ENCODE results near the gene ZNF354C.
"Not testable (repeated sequence)": the region's sequence is repeated elsewhere in the genome, so short reads cannot be mapped to it uniquely, and the experiment has no call there.

ZNF354C gene

GRCh38 chr5:179060116-179061008, at the start of gene ZNF354C:
ZNF354C (plus strand) TSS chr5:179060373; CDS start chr5:179062069, 1,696 bp downstream.
- DNase-seq (ENCODE audit: low read depth), result peak; percentile 75

GRCh38 chr5:179023528-179024189, 36.5 kb upstream of the ZNF354C start, which contains the start of gene ZNF879:
ZNF879 (plus strand) TSS chr5:179023804; CDS start chr5:179025005, 1,201 bp downstream.
- DNase-seq (ENCODE audit: low read depth), result peak; percentile 92

DNA sequence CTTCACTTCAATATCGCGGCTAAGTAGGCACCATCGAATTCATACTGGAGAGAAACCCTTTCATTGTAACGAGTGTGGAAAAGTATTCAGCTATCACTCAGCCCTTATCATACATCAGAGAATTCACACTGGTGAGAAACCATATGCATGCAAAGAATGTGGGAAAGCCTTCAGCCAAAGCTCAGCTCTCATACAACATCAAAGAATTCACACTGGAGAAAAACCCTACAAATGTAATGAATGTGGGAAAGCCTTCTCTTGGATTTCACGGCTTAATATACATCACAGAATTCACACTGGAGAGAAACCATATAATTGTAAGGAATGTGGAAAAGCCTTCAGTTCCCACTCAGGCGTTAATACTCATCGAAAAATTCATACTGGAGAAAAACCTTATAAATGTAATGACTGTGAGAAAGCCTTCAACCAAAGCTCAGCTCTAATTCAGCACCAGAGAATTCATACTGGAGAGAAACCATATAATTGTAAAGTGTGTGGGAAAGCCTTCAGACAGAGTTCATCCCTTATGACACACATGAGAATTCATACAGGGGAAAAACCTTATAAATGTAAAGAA, 27.1 kb upstream of the ZNF354C start:
- no peak for DNase-seq (ENCODE audit: low read depth)

- DNase-seq (ENCODE audit: low read depth), result no peak
Observed at GRCh38 chr5:179044765-179045164, 15.4 kb upstream of the ZNF354C start.

- no peak for DNase-seq (ENCODE audit: low read depth)
Observed at GRCh38 chr5:179051784-179052183, 8.4 kb upstream of the ZNF354C start.

- DNase-seq (ENCODE audit: low read depth), result no peak
Observed at GRCh38 chr5:179054036-179054785, 6.0 kb upstream of the ZNF354C start.

DNA sequence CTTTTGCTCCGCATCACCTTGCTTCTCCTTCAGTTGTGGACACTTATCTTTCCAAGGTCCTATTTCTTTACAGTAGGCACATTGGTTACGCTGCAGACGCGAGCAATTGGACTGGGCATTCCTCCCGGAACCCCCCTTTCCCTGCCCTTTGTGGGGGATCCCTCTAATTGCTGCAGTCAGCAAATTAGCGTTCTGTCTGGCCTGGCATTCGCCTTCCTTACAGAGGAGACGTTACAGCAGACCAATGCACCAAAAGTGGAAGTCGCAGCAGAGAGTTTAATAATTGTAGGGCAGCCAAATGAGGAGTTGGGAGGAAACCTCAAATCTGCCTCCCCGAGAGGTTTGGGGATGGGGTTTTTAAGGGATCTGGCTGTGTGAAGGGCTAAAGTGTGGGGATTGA, 5.3 kb upstream of the ZNF354C start:
- no peak for DNase-seq (ENCODE audit: low read depth)

DNA sequence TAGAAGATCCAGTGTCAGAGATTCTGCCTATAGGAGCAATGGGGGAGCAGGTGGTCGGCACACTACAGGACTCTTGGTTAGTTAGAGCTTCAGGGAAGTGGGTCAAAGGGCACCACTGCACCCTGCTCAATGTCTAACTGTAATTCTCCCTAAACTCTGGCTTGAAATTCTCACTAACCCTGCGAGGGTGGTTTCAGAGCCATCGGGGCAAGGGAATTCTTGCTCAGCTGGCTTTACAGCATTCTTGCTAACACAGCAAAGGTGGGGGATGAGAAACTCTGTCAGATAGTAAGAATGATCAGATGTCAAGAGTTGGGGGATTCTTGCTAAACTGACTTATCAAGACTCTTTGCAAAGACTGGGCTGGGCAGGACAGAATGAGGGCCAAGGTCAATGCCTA, 4.7 kb upstream of the ZNF354C start:
- DNase-seq (ENCODE audit: low read depth), result no peak

GRCh38 chr5:179055841-179056240, 4.3 kb upstream of the ZNF354C start:
- no peak for DNase-seq (ENCODE audit: low read depth)

- no peak for DNase-seq (ENCODE audit: low read depth)
Observed at GRCh38 chr5:179061025-179061424, 852 bp downstream of the ZNF354C start.

- DNase-seq (ENCODE audit: low read depth), result no peak
Observed at GRCh38 chr5:179065703-179066102, 5.5 kb downstream of the ZNF354C start.

DNA sequence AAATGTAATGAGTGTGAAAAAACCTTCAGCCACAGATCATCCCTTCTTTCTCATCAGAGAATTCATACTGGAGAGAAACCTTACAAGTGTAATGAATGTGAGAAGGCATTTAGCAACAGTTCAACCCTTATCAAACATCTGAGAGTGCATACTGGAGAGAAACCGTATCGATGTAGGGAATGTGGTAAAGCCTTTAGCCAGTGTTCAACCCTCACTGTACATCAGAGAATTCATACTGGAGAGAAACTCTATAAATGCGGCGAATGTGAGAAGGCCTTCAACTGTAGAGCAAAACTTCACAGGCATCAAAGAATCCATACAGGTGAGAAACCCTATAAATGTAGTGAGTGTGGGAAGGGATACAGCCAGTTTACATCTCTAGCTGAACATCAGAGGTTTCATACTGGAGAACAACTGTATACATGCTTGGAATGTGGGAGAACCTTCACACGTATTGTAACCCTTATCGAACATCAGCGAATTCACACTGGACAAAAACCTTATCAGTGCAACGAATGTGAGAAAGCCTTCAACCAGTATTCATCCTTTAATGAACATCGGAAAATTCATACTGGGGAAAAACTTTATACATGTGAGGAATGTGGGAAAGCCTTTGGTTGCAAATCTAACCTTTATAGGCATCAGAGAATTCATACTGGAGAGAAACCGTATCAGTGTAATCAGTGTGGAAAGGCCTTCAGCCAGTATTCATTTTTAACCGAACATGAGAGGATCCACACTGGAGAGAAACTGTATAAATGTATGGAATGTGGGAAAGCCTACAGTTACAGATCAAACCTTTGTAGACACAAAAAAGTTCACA, 19.2 kb downstream of the ZNF354C start:
- DNase-seq (ENCODE audit: low read depth), result no peak

DNA sequence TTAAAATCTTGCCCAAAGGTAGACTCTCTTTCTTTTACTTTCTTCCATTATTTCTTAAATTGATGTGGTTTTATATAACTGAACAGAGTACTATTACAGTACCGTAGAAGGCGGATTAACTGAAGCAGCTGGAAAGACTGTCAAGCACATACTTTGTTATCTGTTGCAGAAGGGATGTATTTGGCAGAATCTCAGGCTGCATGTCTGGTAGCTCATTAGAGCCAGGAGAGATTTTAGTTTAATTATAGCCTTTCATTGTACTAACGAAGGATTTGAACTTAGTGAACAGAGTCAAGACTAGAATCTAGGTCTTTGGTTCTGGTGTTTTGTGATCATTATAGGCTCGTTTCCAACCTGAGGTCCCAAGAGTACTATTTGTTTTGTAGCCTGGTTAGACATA, 20.6 kb downstream of the ZNF354C start:
- DNase-seq (ENCODE audit: low read depth), result no peak

DNA sequence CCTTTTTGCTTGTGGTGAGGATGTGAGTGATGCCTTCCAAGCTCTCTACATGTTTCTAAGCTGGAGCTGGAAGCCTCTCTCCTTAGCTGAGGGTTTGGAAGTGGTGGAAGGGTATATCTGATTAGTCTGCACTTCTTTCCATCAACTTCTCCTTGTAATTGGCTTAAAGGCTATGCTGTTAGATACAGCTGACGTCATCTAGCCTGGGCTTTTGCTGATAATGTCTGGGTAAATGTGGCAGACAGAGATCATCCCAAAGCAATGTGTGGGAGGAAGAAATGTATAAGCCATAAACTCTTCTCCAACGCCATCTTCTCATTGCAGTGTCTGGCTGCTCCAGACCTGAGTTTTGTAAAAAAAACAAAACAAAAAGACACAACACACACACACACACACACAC, 29.3 kb downstream of the ZNF354C start:
- DNase-seq (ENCODE audit: low read depth), result no peak

DNA sequence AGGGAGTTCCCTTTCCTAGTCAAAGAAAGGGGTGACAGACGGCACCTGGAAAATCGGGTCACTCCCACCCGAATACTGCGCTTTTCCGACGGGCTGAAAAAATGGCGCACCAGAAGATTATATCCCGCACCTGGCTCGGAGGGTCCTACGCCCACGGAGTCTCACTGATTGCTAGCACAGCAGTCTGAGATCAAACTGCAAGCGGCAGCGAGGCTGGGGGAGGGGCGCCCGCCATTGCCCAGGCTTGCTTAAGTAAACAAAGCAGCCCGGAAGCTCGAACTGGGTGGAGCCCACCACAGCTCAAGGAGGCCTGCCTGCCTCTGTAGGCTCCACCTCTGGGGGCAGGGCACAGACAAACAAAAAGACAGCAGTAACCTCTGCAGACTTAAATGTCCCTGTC, 41.1 kb downstream of the ZNF354C start:
- not testable (repeated sequence) for DNase-seq (ENCODE audit: low read depth)

- no peak for DNase-seq (ENCODE audit: low read depth)
Observed at GRCh38 chr5:179110528-179110927, 50.4 kb downstream of the ZNF354C start.

DNA sequence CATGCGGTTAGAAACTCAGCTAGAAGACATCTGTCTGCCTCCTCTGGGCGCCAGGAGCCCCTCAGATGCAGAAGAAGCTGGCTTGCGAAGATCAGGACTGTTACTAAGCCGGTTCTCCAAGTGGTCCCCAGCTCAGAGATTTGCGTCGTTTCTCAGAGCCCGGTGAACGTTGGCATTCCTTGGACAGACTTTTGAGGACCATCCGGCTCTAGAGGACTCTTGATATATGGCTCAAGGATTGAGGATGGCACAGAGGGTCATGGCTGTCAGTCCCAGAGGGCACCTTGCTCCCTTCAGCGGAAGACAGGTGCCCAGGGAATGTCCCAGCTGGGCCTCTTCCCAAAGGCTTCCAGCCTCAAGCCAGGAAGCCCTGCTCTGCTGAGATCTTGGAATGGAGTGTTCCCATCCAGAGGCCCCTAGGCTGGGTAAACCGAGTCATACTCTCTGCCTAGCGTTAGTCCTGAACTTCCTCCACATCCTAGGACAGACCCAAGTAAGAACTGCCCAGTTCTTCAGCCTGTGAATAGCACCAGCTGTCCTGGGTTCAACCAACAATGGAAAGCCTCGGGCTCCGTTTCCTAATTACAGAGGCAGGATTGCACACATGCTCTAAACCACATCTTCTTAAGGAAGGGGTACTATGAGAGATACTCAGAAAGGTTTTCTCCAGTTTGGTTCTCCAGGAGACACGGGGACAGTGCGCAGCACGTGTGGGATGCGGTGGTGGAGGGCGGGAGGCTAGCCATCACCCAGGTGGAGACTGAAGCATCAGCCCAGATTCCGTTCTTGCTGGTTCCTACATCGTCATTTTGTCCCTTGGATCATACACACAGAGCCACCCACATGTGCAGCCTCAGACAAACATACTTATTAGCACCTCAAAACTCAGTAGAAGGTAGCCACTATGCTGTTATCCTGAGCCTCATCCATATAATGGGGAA, 51.4 kb downstream of the ZNF354C start:
- no peak for DNase-seq (ENCODE audit: low read depth)

GRCh38 chr5:179112469-179113142, 52.4 kb downstream of the ZNF354C start:
- no peak for DNase-seq (ENCODE audit: low read depth)

DNA sequence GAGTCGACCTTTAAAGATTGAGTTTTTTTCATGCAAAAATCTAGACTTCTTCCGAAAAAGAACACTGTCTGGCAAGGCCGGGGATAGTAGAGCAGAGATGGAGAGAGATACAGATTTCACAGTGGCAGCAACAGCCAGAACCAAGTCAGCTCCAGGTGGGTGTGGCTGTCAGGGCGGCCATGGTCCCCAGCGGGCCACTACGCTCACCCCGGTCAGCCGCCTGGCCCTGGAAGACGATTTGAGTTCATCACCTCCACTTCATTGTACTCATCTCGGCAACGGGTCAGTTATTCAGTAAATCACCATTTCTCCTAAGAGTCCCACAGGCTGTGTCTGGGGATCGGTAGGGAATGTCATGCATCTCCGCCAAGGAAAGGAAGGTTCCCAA, 53.0 kb downstream of the ZNF354C start:
- no peak for DNase-seq (ENCODE audit: low read depth)

Measured in fibroblast of the conjunctiva (primary cell).